ENCODE results near the gene SLC7A6.

The SLC7A6 gene

DNA sequence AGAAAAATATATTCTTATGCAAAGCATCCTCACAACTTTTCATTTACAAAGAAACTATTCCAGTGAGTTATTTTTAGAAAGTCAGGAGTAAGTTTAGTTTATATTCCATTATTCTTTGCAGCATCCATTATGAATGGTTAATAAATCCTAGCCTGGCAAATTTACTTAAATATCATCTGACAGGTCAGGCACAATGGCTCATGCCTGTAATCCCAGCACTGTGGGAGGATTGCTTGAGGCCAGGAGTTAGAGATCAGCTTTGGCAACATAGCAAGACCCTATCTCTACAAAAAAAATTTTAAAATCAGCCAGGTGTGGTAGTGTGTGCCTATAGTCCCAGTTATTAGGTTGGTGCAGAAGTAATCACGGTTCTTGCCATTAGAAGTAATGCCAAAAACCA is 41.3 kb upstream of the SLC7A6 start:
- CTCF ChIA-PET = interaction anchor here (1.5 kb wide), 1 partner anchor 12 kb away, joined by 3 read pairs; no protein-coding TSS in a partner anchor
- DNase-seq (ENCODE audit: extremely low spot score) = no peak
- POLR2A ChIA-PET = no interaction called here
- TF ChIP-seq, protein P1, sequence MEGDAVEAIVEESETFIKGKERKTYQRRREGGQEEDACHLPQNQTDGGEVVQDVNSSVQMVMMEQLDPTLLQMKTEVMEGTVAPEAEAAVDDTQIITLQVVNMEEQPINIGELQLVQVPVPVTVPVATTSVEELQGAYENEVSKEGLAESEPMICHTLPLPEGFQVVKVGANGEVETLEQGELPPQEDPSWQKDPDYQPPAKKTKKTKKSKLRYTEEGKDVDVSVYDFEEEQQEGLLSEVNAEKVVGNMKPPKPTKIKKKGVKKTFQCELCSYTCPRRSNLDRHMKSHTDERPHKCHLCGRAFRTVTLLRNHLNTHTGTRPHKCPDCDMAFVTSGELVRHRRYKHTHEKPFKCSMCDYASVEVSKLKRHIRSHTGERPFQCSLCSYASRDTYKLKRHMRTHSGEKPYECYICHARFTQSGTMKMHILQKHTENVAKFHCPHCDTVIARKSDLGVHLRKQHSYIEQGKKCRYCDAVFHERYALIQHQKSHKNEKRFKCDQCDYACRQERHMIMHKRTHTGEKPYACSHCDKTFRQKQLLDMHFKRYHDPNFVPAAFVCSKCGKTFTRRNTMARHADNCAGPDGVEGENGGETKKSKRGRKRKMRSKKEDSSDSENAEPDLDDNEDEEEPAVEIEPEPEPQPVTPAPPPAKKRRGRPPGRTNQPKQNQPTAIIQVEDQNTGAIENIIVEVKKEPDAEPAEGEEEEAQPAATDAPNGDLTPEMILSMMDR (IDR thresholded peaks at IDR 0.05; ENCODE audit: control extremely low read depth, extremely low read depth, low read depth, missing control alignments) = no peak

DNA sequence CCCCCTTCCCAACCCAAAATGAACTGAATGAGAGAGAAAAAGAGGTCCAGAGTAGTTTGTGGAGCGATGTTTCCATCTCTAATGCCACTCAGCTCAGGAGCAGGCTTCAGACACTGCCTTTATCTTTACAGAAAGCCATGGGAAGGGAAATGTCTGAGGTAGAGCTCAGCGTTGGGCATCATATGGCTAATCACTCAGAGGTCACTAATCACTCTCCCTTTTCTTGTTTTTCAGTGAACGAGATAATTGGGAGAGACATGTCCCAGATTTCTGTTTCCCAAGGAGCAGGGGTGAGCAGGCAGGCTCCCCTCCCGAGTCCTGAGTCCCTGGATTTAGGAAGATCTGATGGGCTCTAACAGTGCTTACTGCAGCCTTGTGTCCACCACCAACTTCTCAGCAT is 38.2 kb upstream of the SLC7A6 start:
- DNase-seq (ENCODE audit: extremely low spot score) = no peak
- POLR2A ChIA-PET = no interaction called here
- TF ChIP-seq, protein P1 (IDR thresholded peaks at IDR 0.05; ENCODE audit: control extremely low read depth, extremely low read depth, low read depth, missing control alignments) = no peak
- CTCF ChIA-PET = interaction anchor here (0.9 to 2.4 kb wide), 5 partner anchors 9 to 410 kb away, joined by 3 to 12 read pairs (median 6); partner anchors contain the start of gene PSMB10

DNA sequence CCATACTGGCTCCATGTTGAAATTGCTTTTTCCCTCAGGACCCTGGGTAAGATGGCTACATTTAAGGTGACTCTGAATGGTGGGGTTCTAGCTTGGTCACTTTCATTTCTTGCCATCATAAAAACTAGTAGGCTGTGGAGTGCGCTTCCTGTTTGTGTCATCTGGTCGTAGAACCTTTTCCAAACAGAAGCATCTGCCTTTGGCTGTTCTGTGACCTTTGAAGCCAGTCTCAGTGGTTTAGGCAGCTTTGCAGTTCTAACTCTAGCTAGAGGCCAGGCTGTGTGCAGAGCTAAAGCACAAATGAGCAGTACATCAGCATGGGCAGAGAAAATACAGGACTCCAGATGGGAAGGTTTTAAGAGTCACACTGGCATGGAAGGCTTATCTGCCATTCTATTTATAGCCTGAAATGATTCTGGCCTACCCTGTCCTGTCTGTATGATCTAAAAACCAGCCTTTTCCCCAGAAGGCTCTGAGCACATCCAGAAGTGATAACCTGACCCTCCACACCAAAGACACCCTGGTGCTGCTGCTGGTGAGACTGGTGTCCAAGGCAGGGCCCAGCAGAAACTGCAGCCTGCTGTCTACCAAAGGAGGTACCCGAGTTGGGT is 37.0 kb upstream of the SLC7A6 start:
- TF ChIP-seq, protein P1 (IDR thresholded peaks at IDR 0.05; ENCODE audit: control extremely low read depth, extremely low read depth, low read depth, missing control alignments) = no peak
- ChIA-PET CTCF (interaction anchor here (1.3 to 2.4 kb wide), 17 partner anchors 8 to 411 kb away, joined by 3 to 12 read pairs (median 6); no protein-coding TSS in a partner anchor), POLR2A (no interaction called here)
- no peak for DNase-seq (ENCODE audit: extremely low spot score)

DNA sequence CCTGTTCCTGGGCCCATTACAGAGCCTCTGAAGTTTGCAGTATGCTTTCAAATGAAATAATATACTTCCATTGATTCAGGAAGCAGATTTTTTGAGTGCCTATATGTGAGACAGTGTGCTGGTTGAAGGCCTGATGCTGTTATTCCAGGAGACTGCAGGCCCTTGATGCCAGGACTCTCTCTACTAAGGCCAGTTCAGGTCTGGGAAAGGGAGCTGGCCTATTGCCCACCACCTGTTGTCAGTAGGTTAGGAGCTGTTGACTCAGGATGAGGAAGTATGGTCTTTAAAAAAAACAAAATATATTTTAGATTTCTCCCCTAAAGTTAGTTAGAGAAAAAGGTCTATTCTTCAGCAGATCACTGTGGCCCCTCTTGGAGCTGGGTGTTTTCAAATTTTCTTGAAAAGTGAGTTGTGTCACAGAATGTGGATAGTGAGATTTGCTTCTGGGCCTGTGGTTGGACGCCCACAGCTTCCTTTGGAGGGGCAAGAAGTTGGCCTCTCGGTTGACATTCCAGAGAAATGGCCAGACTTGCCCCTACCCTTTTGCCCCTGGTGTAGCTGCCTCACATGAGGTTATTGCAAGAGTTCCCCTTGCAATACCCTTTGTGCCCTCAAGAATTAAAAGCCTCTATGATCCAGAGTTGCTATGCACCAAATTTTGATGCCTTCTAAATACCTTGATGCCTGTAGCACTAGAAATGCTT is 36.3 kb upstream of the SLC7A6 start:
- TF ChIP-seq, protein P1 (IDR thresholded peaks at IDR 0.05; ENCODE audit: control extremely low read depth, extremely low read depth, low read depth, missing control alignments) = no peak
- POLR2A ChIA-PET = no interaction called here
- CTCF ChIA-PET = interaction anchor here (0.7 to 2.2 kb wide), 36 partner anchors 9 to 412 kb away, joined by 3 to 11 read pairs (median 4); partner anchors contain the start of genes DPEP2NB and SLC7A6
- no peak for DNase-seq (ENCODE audit: extremely low spot score)

DNA sequence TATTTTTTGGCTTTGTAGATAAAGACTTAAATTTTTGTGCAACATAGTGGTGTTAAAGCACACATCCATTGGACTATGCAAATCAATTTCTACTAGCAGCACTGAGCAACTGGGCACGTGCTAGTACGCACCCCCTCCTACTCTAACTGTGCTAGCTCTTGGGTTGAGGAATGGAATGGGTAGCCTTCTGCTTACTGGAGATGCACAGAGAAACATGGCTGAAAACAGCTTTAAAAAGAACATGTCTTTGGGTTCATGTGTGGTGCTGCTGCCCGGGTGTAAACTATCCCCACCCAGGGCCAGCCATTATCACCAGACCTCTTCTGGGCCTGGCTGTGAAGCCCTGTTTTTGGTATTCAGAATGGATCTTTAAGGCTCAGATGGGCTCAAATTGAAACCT is 35.7 kb upstream of the SLC7A6 start:
- CTCF ChIA-PET = interaction anchor here (0.7 to 2.2 kb wide), 32 partner anchors 8 to 413 kb away, joined by 3 to 11 read pairs (median 4); partner anchors contain the start of gene DPEP2NB
- POLR2A ChIA-PET = no interaction called here
- TF ChIP-seq, protein P1 (IDR thresholded peaks at IDR 0.05; ENCODE audit: control extremely low read depth, extremely low read depth, low read depth, missing control alignments) = no peak
- no peak for DNase-seq (ENCODE audit: extremely low spot score)

DNA sequence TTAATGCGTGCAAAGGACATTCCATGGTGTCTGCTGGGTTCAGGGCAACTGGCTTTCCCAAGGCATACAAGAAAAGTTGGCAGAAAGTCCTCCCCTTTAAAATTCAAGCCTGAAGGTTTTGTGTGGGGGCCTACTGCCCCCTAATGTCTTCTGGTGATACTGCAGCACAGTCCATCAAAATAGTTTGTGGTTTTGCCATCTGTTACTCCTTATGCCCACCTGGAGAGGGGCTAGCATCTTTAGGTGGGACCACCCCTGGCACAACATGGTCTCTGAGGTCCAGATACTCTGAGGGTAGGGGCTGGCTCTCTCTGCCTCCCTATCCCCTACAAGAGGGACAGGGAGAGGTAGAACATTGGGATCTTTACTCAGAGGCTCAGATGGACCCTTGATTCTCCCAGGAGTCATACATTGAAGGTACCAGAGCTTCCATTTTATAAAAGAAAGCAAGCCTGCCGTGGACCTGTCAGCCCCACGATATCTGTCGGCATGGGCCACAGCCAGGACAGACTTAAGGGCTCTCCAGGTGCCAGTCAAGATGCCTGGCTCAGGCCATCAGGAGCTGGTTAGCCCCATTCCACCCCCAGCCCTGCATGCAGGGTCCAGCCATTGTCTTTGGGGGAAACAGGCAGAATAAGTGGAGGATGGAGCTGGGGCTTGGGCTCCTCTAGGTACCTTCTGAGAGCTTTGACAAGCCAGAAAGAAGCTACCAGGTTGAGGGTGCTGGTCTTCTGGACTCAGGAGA is 34.7 kb upstream of the SLC7A6 start:
- CTCF ChIA-PET = interaction anchor here (0.7 to 2.2 kb wide), 32 partner anchors 9 to 453 kb away, joined by 3 to 16 read pairs (median 4); partner anchors contain the start of genes EDC4, NRN1L, PLA2G15 and SLC7A6
- POLR2A ChIA-PET = interaction anchor here (0.6 kb wide), 1 partner anchor 189 kb away, joined by 6 read pairs; no protein-coding TSS in a partner anchor
- DNase-seq (ENCODE audit: extremely low spot score) = peak; percentile 58
- TF ChIP-seq, protein P1 (IDR thresholded peaks at IDR 0.05; ENCODE audit: control extremely low read depth, extremely low read depth, low read depth, missing control alignments) = peak; percentile 75

Data from GM10248 (cell line).